Ectodermal cell (in vitro differentiated cells): Measurements from ENCODE around the gene SAMD8.
"Not testable (repeated sequence)": the region's sequence is repeated elsewhere in the genome, so short reads cannot be mapped to it uniquely, and the experiment has no call there.

Experiments used
- H3K27ac ChIP-seq: 2 replicates; pipeline ENCODE4 v1.7.0; 2013; ENCODE audit warnings: mild to moderate bottlenecking, low read depth, low read length; ENCODE audit not compliant: insufficient read depth, poor library complexity, severe bottlenecking
- H3K27me3 ChIP-seq: 2 replicates; pipeline ENCODE4 v1.7.0; 2013; ENCODE audit warnings: mild to moderate bottlenecking, low read length; ENCODE audit not compliant: insufficient read depth, control insufficient read depth, poor library complexity, severe bottlenecking
- H3K36me3 ChIP-seq: one replicate; pipeline ENCODE4 v1.7.0; 2013; ENCODE audit warnings: low read length; ENCODE audit not compliant: control insufficient read depth, insufficient read depth
- H3K4me1 ChIP-seq: one replicate; pipeline ENCODE4 v1.7.0; 2013; ENCODE audit warnings: low read length; ENCODE audit not compliant: control insufficient read depth, insufficient read depth
- H3K4me3 ChIP-seq: 2 replicates; pipeline ENCODE4 v1.7.0; 2013; ENCODE audit warnings: low read depth, low read length, control low read depth; ENCODE audit not compliant: insufficient read depth
- H3K9me3 ChIP-seq: 2 replicates; pipeline ENCODE4 v1.7.0; 2013; ENCODE audit warnings: mild to moderate bottlenecking, low read length, moderate library complexity; ENCODE audit not compliant: control insufficient read depth
- WGBS, 2 experiments: methylation state at CpG; one replicate each; pipeline ENCODE4 v1.1.7; 2013; ENCODE audit warnings: missing lambda C conversion rate in 2 of 2; 5-methylcytosine and 5-hydroxymethylcytosine counted together

The SAMD8 gene

DNA sequence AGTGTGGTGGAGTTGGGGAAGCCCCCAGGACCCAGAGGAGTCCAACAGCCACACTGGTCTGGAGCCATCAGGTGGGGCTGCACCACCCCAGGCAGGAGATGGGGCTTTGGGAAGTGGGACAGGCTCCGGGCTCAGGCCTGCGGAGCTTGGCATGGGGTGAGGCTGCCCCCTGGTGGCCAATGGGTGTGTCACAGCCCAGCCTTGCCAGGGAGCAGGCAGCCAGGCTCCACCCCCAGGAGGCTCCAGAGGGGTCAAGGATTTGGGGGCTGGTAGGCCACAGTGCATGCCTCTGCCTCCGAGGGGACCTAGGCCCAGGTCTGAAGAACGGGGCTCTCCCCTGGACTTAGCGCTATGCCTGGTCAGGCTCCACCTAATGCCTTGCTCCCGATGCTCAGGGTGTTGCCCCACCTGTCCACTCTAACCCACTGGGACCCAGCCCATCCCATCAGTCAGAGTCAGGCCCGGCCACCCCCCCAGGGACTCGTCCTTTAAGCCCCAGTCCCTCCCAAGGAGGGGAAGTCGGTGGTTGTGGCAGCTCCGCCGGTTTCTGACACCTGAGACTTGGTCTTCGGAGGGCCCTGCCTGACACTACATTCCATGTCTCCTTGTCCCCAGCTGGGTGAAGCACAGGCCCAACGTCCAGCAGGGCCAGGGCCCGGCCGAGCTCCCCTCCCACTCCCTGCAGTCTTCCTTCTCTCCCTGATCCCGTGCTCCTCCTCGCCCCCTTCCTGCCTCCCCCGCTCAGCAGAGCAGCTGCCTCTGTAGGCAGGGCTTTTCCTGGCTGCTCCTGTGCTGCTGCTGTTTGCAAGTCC is 11.3 kb upstream of the SAMD8 start:
- no peaks in the 10 kb centered on the region for H3K27me3 ChIP-seq
- H3K4me3 ChIP-seq, result no peak overlapping the region
- no peaks in the 10 kb centered on the region for H3K36me3 ChIP-seq
- H3K27ac ChIP-seq, result no peak overlapping the region
- 14 to 16% methylated on average over 18 of the region's 18 CpGs for WGBS, 2 experiments
- no peaks in the 10 kb centered on the region for H3K9me3 ChIP-seq
- peaks cover 7% of the 10 kb centered on the region for H3K4me1 ChIP-seq

DNA sequence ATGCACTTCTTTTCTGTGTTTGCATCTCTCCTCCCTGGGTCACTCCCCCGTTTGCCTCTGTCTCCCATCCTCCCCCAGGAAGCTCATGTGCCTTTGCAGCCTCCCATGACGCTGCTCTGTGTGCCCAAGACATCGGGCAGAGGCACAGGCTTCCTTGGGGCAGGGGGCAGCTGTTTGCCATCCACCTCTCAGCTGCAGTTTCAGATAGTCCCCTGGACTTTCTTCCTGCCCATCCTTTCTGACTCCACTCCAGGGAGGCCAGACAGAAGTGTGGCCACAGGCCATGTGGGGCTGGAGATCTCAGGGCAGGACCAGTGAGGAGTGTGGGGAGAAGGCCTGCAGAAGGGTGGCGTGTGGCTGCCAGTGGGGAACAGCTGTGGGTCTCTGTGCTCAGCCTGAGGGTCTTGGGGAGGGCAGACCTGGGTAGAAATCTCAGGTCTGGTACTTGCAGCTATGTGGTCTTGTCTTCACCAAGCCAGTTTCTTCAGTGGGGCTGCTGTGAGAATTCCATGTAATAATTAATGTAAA is 10.6 kb upstream of the SAMD8 start:
- no peak overlapping the region for H3K4me3 ChIP-seq
- peaks cover 7% of the 10 kb centered on the region for H3K4me1 ChIP-seq
- no peaks in the 10 kb centered on the region for H3K36me3 ChIP-seq
- H3K27me3 ChIP-seq, result no peaks in the 10 kb centered on the region
- no peaks in the 10 kb centered on the region for H3K9me3 ChIP-seq
- 49 to 53% methylated on average over 4 of the region's 4 CpGs for WGBS, 2 experiments
- H3K27ac ChIP-seq, result no peak overlapping the region

- no peak overlapping the region for H3K27ac ChIP-seq
- no peaks in the 10 kb centered on the region for H3K9me3 ChIP-seq
- no peaks in the 10 kb centered on the region for H3K27me3 ChIP-seq
- H3K36me3 ChIP-seq, result no peaks in the 10 kb centered on the region
- peaks cover 13% of the 10 kb centered on the region for H3K4me1 ChIP-seq
- no peak overlapping the region for H3K4me3 ChIP-seq
- 93 to 95% methylated on average over 12 of the region's 12 CpGs for WGBS, 2 experiments
These were observed 9.8 kb upstream of the SAMD8 start for GRCh38 chr10:75101416-75102251.

GRCh38 chr10:75102830-75103673 is 8.4 kb upstream of the SAMD8 start:
- Histone ChIP-seq H3K36me3 (no peaks in the 10 kb centered on the region), H3K9me3 (no peaks in the 10 kb centered on the region), H3K4me3 (no peak overlapping the region), H3K4me1 (peaks cover 13% of the 10 kb centered on the region), H3K27ac (no peak overlapping the region), H3K27me3 (no peaks in the 10 kb centered on the region)
- WGBS, 2 experiments, result 88 to 89% methylated on average over 9 of the region's 9 CpGs

DNA sequence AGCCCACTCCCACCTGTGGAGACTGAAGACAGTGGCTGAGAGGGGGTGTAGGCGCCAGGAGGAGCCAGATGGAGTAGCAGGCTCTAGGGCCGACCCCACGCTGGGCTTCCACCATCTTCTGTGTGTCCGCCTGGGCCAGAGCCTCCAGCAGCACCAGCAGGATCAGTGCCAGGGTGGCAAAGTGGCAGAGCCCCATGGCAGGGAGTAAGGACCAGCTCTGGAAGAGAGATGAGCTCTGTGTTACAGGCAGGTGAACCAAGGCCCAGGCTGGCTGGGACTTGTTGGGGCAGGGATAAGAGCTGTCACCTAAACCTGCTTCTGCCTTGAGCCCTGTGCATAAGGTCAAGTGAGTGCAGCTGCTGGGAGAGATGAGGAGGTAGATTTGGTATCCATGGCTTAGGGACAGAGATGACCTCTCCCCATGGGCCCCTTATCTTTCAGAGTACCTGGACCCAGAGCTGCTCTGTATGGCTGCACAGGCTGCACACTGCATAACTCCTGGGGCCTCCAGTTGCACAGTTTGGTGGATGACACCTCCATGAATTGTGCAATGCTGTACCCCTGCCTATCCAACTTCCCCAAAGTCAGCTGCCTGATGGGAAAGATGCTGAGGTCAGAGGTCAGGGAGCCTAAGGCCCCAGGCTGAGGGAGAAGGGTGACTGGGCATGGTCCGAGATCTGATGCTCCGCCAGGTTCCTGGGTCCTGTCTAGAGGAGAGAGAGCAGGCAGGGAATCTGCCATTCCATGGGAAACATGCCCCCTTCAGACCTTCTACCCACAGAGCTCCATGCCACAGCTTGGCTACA is 7.4 kb upstream of the SAMD8 start:
- Histone ChIP-seq H3K36me3 (no peaks in the 10 kb centered on the region), H3K27ac (no peak overlapping the region), H3K4me1 (peaks cover 13% of the 10 kb centered on the region), H3K4me3 (no peak overlapping the region), H3K27me3 (no peaks in the 10 kb centered on the region), H3K9me3 (no peaks in the 10 kb centered on the region)
- 92 to 96% methylated on average over 6 of the region's 6 CpGs for WGBS, 2 experiments

DNA sequence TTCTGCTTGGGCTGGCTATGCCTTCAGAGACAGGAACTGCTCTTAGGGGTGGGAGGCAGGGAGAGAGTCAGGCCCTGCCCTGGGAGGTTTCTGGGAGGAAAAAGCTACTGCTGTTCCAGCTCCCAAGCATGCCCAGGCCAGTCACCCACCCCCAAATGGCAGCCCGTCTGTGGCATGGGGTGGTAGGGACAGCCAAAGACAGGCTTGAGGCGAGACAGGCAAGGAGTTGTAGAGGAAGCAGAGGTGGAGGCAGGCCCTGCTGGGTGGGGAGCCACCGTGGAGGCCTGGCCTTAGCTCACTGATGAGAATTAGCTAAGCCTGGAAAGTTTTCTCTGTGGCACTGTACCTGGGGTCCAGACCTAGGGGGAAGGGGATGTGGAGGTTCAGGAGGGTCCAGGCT is 6.6 kb upstream of the SAMD8 start:
- 85 to 88% methylated on average over 3 of the region's 3 CpGs for WGBS, 2 experiments
- H3K27ac ChIP-seq, result no peak overlapping the region

DNA sequence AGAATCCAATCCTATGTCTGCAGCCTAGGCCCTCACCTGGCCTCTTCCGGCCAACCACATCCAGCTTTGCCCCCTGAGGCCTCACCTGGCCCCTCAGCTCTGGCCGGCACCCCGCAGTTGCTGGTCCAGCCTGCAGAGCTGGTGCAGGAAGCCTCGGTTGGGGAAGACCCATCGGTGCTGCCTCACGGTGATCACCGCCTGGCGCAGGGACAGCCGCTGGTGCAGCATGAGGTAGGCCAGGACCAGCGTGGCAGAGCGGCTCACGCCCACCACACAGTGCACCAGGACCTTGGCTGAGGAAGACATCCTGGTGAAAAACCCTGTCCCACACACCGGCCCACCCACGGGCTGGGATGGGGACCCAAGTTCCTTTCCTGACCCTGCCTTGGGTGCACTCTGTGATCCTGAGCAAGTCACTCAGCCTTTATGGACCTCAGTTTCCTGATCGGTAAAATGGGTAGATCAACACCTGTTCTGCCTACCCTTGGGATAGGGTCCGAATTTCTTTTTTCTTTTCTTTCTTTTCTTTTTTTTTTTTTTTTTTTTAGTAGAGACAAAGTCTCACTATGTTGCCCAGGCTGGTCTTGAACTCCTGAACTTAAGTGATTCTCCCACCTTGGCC is 5.8 kb upstream of the SAMD8 start:
- Histone ChIP-seq H3K27me3 (no peaks in the 10 kb centered on the region), H3K4me3 (no peak overlapping the region), H3K4me1 (peaks cover 6% of the 10 kb centered on the region), H3K9me3 (no peaks in the 10 kb centered on the region), H3K36me3 (no peaks in the 10 kb centered on the region), H3K27ac (no peak overlapping the region)
- 92% methylated on average over 16 of the region's 16 CpGs for WGBS, 2 experiments

More for the DNA sequence above, 6.6 kb upstream of the SAMD8 start:
- H3K36me3 ChIP-seq, result no peaks in the 10 kb centered on the region
- no peak overlapping the region for H3K4me3 ChIP-seq
- H3K9me3 ChIP-seq, result no peaks in the 10 kb centered on the region
- no peaks in the 10 kb centered on the region for H3K27me3 ChIP-seq
- peaks cover 13% of the 10 kb centered on the region for H3K4me1 ChIP-seq

GRCh38 chr10:75106242-75106641 is 5.2 kb upstream of the SAMD8 start:
- H3K27me3 ChIP-seq, result no peaks in the 10 kb centered on the region
- 30 to 31% methylated on average over 8 of the region's 8 CpGs for WGBS, 2 experiments
- H3K9me3 ChIP-seq, result no peaks in the 10 kb centered on the region
- H3K4me1 ChIP-seq, result peaks cover 6% of the 10 kb centered on the region
- no peaks in the 10 kb centered on the region for H3K36me3 ChIP-seq
- no peak overlapping the region for H3K4me3 ChIP-seq
- no peak overlapping the region for H3K27ac ChIP-seq

GRCh38 chr10:75106891-75107290 is 4.6 kb upstream of the SAMD8 start:
- not testable (repeated sequence) for H3K27ac ChIP-seq, H3K9me3 ChIP-seq, H3K36me3 ChIP-seq, H3K27me3 ChIP-seq, H3K4me1 ChIP-seq, H3K4me3 ChIP-seq
- 92 to 93% methylated on average over 9 of the region's 9 CpGs for WGBS, 2 experiments
